Hepatocyte (in vitro differentiated cells): ENCODE measurements around the gene FAM20A. TPM values are rescaled to one million over a fixed set of nuclear protein-coding genes. Genes with fewer than 3 reads are reported as not detected.
A peak's percentile ranks its signal among the peaks of the same experiment; 100 is the strongest.

Experiments
- DNase-seq: peaks from one replicate; pipeline ENCODE4 v3.0.0-alpha.2; 2016; ENCODE audit warnings: low spot score
- H2AFZ ChIP-seq: fragments of 200-600 bp; sonication (generic); 2 replicates; pipeline ENCODE4 v1.6.0; 2016; ENCODE audit warnings: antibody characterized with exemption, mild to moderate bottlenecking
- H3K27ac ChIP-seq: fragments of 200-600 bp; sonication (generic); 2 replicates; pipeline ENCODE4 v1.5.1; 2016; ENCODE audit warnings: mild to moderate bottlenecking
- H3K27me3 ChIP-seq: fragments of 200-600 bp; sonication (generic); 2 replicates; pipeline ENCODE4 v1.6.1; 2016
- H3K36me3 ChIP-seq: fragments of 200-600 bp; sonication (generic); replicated peaks from 2 replicates; pipeline ENCODE4 v1.5.1; 2016; ENCODE audit warnings: low read depth; ENCODE audit not compliant: insufficient read depth
- H3K4me1 ChIP-seq: fragments of 200-600 bp; sonication (generic); 2 replicates; pipeline ENCODE4 v1.5.1; 2016; ENCODE audit warnings: mild to moderate bottlenecking, moderate library complexity; ENCODE audit not compliant: insufficient read depth
- H3K4me2 ChIP-seq: fragments of 200-600 bp; sonication (generic); 2 replicates; pipeline ENCODE4 v1.6.0; 2016
- H3K4me3 ChIP-seq: fragments of 200-600 bp; sonication (generic); 2 replicates; pipeline ENCODE4 v1.5.1; 2016; ENCODE audit warnings: mild to moderate bottlenecking
- H3K79me2 ChIP-seq: fragments of 200-600 bp; sonication (generic); 2 replicates; pipeline ENCODE4 v1.6.0; 2017; ENCODE audit warnings: mild to moderate bottlenecking
- H3K9me2 ChIP-seq: fragments of 200-600 bp; sonication (generic); replicated peaks from 2 replicates; pipeline ENCODE4 v1.6.0; 2017; ENCODE audit warnings: mild to moderate bottlenecking; ENCODE audit not compliant: insufficient read depth
- H3K9me3 ChIP-seq: fragments of 200-600 bp; sonication (generic); 2 replicates; pipeline ENCODE4 v1.5.1; 2016; ENCODE audit warnings: low read depth, mild to moderate bottlenecking
- H4K20me1 ChIP-seq: fragments of 200-600 bp; sonication (generic); 2 replicates; pipeline ENCODE4 v1.6.0; 2016; ENCODE audit warnings: mild to moderate bottlenecking; ENCODE audit not compliant: insufficient read depth, poor library complexity, severe bottlenecking
- CTCF ChIP-seq: fragments of 200-600 bp; sonication (generic); IDR thresholded peaks from 2 replicates; pipeline ENCODE4 v1.5.1; 2016; ENCODE audit warnings: antibody characterized with exemption, mild to moderate bottlenecking; ENCODE audit not compliant: poor library complexity
- EZH2 ChIP-seq: fragments of 200-600 bp; sonication (generic); IDR thresholded peaks from 2 replicates; pipeline ENCODE4 v1.6.1; 2016; ENCODE audit warnings: antibody characterized with exemption, mild to moderate bottlenecking, borderline replicate concordance
- EZH2phosphoT487 ChIP-seq: fragments of 200-600 bp; sonication (generic); IDR thresholded peaks from one replicate; pipeline ENCODE4 v1.6.1; 2018; ENCODE audit warnings: antibody characterized with exemption, mild to moderate bottlenecking, low read depth, moderate library complexity; ENCODE audit not compliant: unreplicated experiment, severe bottlenecking
- WGBS: methylation state at CpG from one replicate; pipeline ENCODE4 v1.1.6; 2016; ENCODE audit warnings: low lambda C conversion rate; ENCODE audit errors: missing lambda C conversion rate; 5-methylcytosine and 5-hydroxymethylcytosine counted together
- polyA plus RNA-seq: library from polyadenylated mRNA; unstranded; fragments of >200 nt; fragmentation: Nextera tagmentation; extraction: Ambion mirVana; gene quantifications from 2 replicates; pipeline ENCODE4 v1.2.1, GENCODE V29; 2016
- total RNA-seq: library from RNA; depleted of rRNA; stranded (reverse); fragments of >200 nt; gene quantifications from 2 replicates; pipeline ENCODE4 v1.2.3, GENCODE V29; 2014

FAM20A gene
- total and polyA plus RNA-seq, 2 experiments from 2014 or later: 19.9 to 39.7 TPM

GRCh38 chr17:68535922-68536321, 65.2 kb downstream of the FAM20A start:
- Histone ChIP-seq H3K9me3 (no peaks in the 10 kb centered on the region), H3K27me3 (no peaks in the 10 kb centered on the region), H3K9me2 (no peaks in the 10 kb centered on the region), H3K79me2 (no peaks in the 10 kb centered on the region), H2AFZ (no peak overlapping the region), H3K36me3 (no peaks in the 10 kb centered on the region), H3K27ac (peak overlapping the region; percentile 51), H3K4me2 (no peak overlapping the region), H3K4me3 (no peak overlapping the region), H4K20me1 (no peaks in the 10 kb centered on the region), H3K4me1 (no peaks in the 10 kb centered on the region)
- TF ChIP-seq EZH2: no peak
- no peak for TF ChIP-seq CTCF
- no peak for TF ChIP-seq EZH2phosphoT487
- no peak for DNase-seq
- 69% methylated on average over 3 of the region's 3 CpGs for WGBS

GRCh38 chr17:68534695-68535088, 66.5 kb downstream of the FAM20A start:
- Histone ChIP-seq H3K27ac (peak overlapping the region; percentile 41), H4K20me1 (no peaks in the 10 kb centered on the region), H3K4me3 (no peak overlapping the region), H2AFZ (no peak overlapping the region), H3K4me1 (no peaks in the 10 kb centered on the region), H3K9me3 (no peaks in the 10 kb centered on the region), H3K36me3 (no peaks in the 10 kb centered on the region), H3K27me3 (no peaks in the 10 kb centered on the region), H3K9me2 (no peaks in the 10 kb centered on the region), H3K4me2 (no peak overlapping the region), H3K79me2 (no peaks in the 10 kb centered on the region)
- DNase-seq: no peak
- 92% methylated on average over 6 of the region's 6 CpGs for WGBS
- TF ChIP-seq CTCF (no peak), EZH2phosphoT487 (no peak), EZH2 (no peak)

- no peaks in the 10 kb centered on the region for H3K36me3 ChIP-seq
- DNase-seq: no peak
- 86% methylated on average over 6 of the region's 6 CpGs for WGBS
These were observed 67.1 kb downstream of the FAM20A start for GRCh38 chr17:68533887-68534694.

More at GRCh38 chr17:68533887-68534694, 67.1 kb downstream of the FAM20A start:
- no peaks in the 10 kb centered on the region for H3K27me3 ChIP-seq
- no peaks in the 10 kb centered on the region for H3K9me2 ChIP-seq
- H3K9me3 ChIP-seq: no peaks in the 10 kb centered on the region
- H3K4me1 ChIP-seq: no peaks in the 10 kb centered on the region
- H2AFZ ChIP-seq: no peak overlapping the region
- H3K79me2 ChIP-seq: no peaks in the 10 kb centered on the region
- no peak overlapping the region for H3K4me3 ChIP-seq
- H3K27ac ChIP-seq: no peak overlapping the region
- H4K20me1 ChIP-seq: no peaks in the 10 kb centered on the region
- no peak for TF ChIP-seq EZH2
- TF ChIP-seq CTCF: peak; percentile 44
- TF ChIP-seq EZH2phosphoT487: no peak
- H3K4me2 ChIP-seq: no peak overlapping the region
